Measurements from ENCODE around the gene PTCD1.
"Not testable (repeated sequence)": the region's sequence is repeated elsewhere in the genome, so short reads cannot be mapped to it uniquely, and the experiment has no call there.

The PTCD1 gene

GRCh38 chr7:99385564-99385963, 53.0 kb downstream of the PTCD1 start:
- DNase-seq: no peak

- no peak for DNase-seq
These were observed 54.1 kb downstream of the PTCD1 start for GRCh38 chr7:99384523-99384922.

GRCh38 chr7:99383791-99384370, 54.7 kb downstream of the PTCD1 start:
- DNase-seq: no peak

- no peak for DNase-seq
These were observed 55.4 kb downstream of the PTCD1 start for GRCh38 chr7:99383203-99383602.

- DNase-seq: no peak
These were observed 56.9 kb downstream of the PTCD1 start for GRCh38 chr7:99381664-99382075.

- peak; percentile 89 to 95 for DNase-seq
These were observed 57.6 kb downstream of the PTCD1 start for GRCh38 chr7:99380823-99381663.

- peak; percentile 62 to 63 for DNase-seq
These were observed 58.4 kb downstream of the PTCD1 start for GRCh38 chr7:99380032-99380822.

GRCh38 chr7:99379693-99380031, 58.9 kb downstream of the PTCD1 start:
- not testable (repeated sequence) for DNase-seq

- peak; percentile 55 to 69 for DNase-seq
These were observed 59.5 kb downstream of the PTCD1 start for GRCh38 chr7:99379043-99379577.

GRCh38 chr7:99375070-99375807, 63.4 kb downstream of the PTCD1 start:
- DNase-seq: peak; percentile 44 to 74

GRCh38 chr7:99374111-99375064, 64.2 kb downstream of the PTCD1 start, which contains the start of gene ARPC1B:
ARPC1B (plus strand) TSS chr7:99374730; CDS start chr7:99385715, 10,985 bp downstream.
- peak; percentile 85 to 88 for DNase-seq

- DNase-seq: no peak
These were observed 65.2 kb downstream of the PTCD1 start for GRCh38 chr7:99373091-99374066.

- no peak for DNase-seq
These were observed 66.1 kb downstream of the PTCD1 start for GRCh38 chr7:99372275-99373090.

GRCh38 chr7:99371376-99371920, 67.2 kb downstream of the PTCD1 start:
- DNase-seq: no peak

- no peak for DNase-seq
These were observed 68.7 kb downstream of the PTCD1 start for GRCh38 chr7:99369767-99370391.

GRCh38 chr7:99368750-99369389, 69.7 kb downstream of the PTCD1 start:
- DNase-seq: no peak

Measured in CD4-positive, alpha-beta T cell treated with Interferon alpha-2 for 1 hour (primary cell).